Activated T-helper 1 cell treated with anti-CD3 and anti-CD28 coated beads, Interleukin-2, amount 50 U/mL, for 16 hours (primary cell): ENCODE measurements around the gene NEK10.
A peak's percentile ranks its signal among the peaks of the same experiment; 100 is the strongest.

Experiments used
- DNase-seq, 2 donors: peaks; one replicate each; pipeline ENCODE4 v3.0.0-alpha.2; 2020; ENCODE audit warnings: low read depth in 1 of 2, low spot score in 1 of 2

The NEK10 gene

DNA sequence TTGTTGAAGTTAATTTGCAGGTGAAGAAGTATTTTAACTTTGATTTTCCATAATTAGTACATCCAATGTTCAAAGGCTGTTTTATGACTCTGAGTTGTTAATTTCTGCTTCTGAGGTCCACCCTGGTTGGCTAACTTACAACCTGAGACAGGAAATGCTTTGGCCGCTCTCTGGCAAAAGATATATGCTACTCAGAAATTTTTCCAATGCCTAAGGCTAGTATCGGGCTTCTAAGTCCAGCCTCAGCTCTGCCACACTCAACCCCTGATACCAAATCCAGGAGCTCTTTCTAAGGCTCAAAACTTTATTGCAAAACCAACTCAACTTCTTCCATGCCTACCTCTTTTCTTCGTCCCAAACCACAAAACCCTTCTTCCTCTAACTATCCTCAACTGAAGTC, 192.9 kb downstream of the NEK10 start:
- no peak for DNase-seq

- no peak for DNase-seq
These were observed 194.7 kb downstream of the NEK10 start for GRCh38 chr3:27174530-27174929.

GRCh38 chr3:27171113-27171512, 198.1 kb downstream of the NEK10 start:
- DNase-seq: no peak

- no peak for DNase-seq
These were observed 202.3 kb downstream of the NEK10 start for GRCh38 chr3:27166888-27167287.

GRCh38 chr3:27165321-27165721, 203.9 kb downstream of the NEK10 start:
- DNase-seq: no peak

DNA sequence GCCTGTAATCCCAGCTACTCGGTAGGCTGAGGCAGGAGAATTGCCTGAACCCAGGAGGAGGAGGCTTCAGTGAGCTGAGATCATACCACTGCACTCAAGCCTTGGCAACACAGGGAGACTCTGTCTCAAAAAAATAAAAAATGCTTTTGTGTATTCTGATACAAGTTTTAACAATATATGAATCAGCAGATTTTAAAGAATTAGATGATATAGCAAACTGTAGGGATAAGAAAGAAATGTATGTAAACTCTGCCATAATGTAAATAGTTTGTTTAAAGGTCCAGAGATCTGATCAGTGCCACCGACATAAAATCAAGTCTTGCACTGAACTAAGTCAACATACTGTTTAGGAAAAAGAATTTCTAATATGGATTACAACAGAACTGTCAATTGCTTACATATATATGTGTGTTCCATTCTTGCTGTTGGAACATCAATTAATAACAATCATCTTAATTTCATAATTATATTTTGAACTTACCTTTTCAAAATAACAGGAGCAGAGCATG, 208.3 kb downstream of the NEK10 start:
- no peak for DNase-seq

DNA sequence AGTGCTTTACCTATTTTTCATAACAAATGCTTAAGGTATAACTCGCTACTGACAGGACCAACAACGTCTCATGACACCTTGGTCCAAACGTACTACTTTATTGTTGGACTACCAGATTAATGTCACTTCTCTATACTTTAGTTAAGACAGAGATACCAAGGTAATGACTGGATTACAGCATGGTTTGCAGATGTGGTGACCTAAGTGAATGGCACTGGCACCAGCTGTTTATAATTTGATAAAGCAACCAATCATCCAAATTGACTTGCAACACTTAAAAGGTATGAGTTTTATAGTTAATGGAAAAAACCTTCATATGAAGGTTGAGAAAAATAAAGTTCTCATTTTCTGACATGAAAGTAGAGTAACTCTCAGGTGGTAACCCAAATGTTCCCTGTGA, 209.0 kb downstream of the NEK10 start:
- DNase-seq: no peak

DNA sequence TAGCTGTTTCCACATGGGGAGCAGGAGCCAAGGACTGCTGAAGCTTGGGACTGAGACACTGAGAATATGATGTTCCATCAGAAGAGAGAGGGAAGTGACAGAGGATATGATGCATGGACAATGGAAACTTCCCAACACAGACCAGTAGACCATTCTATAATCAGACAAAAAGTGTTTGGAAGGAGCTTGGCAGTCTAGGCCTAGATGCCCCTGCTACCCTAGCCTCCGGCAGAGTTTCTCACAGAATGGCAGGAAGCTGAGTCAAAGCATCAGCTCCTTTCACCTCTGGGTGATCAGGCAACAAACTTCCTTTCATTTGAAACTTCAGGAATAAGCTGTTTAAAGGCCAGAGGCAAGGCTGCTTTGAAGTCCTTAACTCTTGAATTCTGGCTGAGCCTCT, 222.0 kb downstream of the NEK10 start:
- no peak for DNase-seq

DNA sequence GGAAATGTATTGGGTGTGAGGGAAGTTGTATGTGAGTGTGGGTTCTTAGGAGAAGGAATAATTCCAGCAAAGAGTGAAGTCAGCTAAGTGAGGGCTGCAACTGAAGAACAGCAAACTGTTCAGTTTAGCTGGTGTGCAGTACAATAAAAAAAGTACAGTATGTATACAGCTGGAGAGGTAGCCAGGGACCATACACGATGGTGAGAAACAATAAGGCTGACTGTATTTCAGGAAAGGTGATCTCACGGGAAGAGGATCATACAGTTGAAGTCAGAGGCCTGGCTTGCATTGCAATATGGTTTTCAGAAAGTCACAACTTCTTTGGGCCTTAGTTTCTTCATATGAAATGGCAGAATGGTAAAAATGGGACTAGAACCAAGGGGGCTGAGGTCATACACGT, 222.4 kb downstream of the NEK10 start:
- DNase-seq: no peak

- DNase-seq: no peak
These were observed 223.5 kb downstream of the NEK10 start for GRCh38 chr3:27145719-27146118.

- no peak for DNase-seq
These were observed 227.5 kb downstream of the NEK10 start for GRCh38 chr3:27141668-27142067.

DNA sequence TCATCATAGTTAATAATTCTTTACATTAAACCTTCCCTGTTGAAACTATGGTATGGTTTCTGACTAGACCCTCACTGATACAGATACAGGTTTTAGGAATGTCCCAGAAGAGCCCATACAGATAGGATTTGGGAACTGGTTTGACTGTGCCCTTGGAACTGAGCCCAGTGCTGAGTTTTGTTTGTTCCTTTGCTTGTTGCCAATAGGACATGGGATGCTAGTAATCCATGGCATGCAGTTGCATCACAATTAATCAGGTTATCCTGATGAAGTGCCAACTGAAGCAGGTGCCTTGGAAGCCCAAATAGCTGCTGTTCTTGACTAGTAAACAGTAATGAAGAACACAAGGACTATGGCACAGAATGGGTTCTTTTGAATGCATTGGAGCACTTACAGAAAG, 230.6 kb downstream of the NEK10 start:
- no peak for DNase-seq

GRCh38 chr3:27138005-27138404, 231.2 kb downstream of the NEK10 start:
- no peak for DNase-seq

DNA sequence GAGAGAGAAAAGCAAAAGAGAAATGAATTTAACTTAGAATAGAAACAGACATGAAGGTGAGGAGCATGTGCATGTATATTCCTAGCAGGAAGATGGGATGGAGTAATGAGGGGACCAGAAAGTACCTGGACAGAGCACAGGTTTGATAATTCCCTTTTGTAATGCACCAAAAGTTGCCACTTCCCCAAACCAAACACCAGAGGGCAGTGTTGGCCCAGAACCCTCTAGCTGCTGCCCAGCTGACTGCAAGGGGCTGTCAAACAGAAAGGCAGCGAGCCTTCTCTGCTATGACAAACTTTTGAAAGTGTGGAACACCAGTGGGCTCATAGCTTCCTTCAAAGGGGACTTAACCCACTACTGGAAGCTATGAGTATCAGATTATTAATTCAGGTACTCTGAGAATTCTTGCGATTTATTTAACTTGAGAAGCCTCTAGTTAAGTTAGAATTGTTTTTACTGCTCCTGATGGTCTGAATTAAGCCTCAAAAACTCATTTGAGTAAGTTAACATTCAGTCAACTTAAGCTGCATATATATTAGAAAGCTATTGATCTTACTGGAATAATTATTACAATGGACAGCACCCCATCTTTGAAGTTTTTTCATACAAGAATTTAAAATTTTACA, 234.9 kb downstream of the NEK10 start:
- peak; percentile 30 to 34 for DNase-seq

DNA sequence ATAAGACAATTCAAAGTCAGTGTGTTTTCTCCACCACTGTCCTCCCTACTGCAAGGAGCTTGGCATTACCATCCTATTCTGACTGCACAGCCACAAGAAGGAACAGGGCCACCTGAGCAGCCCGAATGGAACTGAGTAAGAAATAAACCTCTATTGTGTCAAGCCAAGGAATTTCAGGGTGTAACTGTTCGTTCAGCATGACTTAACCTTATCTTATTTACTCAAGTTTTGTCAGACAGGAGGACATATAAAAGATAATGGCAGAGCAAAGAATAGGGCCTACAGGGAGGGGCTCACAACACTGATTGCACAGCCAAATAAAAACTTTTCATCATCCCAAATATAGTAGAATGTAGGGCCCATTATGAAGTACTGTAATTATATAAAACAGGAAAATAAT, 236.1 kb downstream of the NEK10 start:
- DNase-seq: no peak

GRCh38 chr3:27130796-27131195, 238.4 kb downstream of the NEK10 start:
- no peak for DNase-seq

GRCh38 chr3:27127879-27128278, 241.3 kb downstream of the NEK10 start:
- no peak for DNase-seq

GRCh38 chr3:27127195-27127594, 242.0 kb downstream of the NEK10 start:
- no peak for DNase-seq

DNA sequence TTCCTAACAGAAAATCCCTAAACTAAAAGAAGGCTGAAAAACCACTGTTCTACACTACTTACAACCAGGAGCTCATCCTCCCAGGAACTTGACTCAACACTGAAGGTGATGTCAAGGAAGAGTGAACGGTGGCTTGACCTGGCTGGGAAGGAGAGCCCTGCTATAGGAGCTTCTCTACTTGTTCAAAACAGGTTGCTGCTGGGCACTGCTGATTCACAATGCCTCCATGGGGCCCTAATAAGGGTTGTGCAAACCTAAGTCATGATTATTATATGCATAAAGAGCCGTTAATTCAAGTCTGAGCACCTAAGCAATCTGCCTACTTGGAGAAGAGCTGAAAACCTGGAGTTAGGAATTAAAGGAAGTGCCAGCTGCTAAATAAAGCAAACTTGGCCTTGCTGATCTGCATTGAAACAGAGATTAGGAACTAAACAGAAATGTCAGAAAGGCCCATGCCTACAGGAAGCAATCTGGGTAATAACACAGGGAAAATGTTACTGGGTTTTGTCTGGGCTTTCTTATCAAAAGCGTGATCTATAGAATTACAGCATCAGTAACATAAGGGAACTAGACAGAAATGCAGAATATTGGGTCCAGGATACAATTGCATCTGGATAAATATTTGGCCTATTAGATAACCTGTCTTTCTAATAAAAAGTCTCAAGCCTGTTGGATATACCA, 243.2 kb downstream of the NEK10 start:
- no peak for DNase-seq

- no peak for DNase-seq
These were observed 249.5 kb downstream of the NEK10 start for GRCh38 chr3:27119639-27120038.

- no peak for DNase-seq
These were observed 253.8 kb downstream of the NEK10 start for GRCh38 chr3:27115352-27115751.

- DNase-seq: no peak
These were observed 254.5 kb downstream of the NEK10 start for GRCh38 chr3:27114684-27115083.

DNA sequence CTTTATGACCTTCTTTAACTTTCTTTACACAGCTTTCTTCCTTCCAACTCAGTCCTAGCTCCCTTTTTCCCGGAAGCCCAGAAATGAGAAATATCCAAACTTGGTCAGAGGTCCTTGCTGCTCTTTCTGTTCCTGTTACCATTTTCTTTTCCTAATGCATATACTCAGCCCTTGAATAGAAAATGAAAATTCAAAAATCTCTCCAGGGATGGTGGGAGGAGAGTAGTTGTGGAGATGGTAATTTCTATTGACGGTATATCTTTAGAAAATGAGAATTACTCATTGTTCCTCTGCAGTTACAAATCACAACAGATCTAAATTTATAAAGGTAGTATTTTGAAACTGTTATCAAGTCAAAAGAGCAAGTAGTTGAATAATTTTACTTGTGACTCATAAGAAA, 255.1 kb downstream of the NEK10 start:
- no peak for DNase-seq
